GM19240 (cell line): ENCODE measurements around the gene TPD52L1.

ENCODE experiments used
- DNase-seq: peaks from one replicate; pipeline ENCODE4 v3.0.0; 2011; ENCODE audit warnings: low spot score; ENCODE audit not compliant: insufficient read length

Gene TPD52L1

DNA sequence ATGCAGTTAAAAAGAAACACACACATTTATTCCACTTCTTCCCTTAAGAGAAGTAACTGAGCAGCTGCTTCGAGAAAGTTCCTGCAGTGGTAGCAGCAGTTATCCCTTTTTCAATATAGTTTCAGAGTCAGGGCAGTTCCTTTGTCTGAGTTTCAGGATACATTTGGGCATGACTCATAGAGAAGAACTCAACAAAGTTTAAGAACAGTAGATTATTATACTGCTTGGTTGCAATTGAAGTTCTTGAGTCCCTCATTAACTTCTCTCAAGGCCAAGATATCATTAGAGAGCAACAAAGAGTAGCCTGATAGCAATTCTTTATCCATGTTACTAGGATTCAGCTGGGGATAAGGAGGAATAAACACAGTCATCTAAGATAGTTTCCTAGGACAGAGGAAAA lies 54.4 kb downstream of the TPD52L1 start:
- no peak for DNase-seq

DNA sequence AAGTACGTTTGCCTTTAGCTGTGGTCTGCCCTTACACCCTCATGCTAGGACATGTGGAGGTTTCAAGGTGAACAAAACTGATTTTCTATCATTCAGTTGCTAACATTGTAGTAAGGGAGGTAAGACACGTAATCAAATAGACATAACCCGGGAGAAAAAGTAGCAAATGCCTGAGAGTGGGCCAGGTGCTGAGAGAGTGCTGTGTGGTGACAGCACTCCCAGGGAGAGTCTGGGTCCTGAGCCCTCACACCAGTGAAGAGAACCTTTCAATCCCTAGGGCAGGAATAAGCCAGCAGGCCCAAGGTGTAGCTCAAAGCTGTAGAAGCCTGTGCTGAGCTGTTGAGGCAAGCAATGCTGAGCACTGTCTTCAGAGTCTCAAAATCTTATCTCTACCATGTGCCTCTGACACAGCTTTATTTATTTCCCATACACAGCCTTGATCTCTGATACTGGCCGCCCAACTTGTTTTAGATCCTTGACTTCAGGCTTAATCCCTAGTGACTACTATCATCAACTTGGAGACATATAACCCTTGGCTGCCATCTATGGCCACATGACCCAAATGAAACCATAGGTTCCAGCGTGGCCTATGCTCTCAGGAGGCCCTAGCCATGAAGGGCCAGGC lies 55.2 kb downstream of the TPD52L1 start:
- no peak for DNase-seq

DNA sequence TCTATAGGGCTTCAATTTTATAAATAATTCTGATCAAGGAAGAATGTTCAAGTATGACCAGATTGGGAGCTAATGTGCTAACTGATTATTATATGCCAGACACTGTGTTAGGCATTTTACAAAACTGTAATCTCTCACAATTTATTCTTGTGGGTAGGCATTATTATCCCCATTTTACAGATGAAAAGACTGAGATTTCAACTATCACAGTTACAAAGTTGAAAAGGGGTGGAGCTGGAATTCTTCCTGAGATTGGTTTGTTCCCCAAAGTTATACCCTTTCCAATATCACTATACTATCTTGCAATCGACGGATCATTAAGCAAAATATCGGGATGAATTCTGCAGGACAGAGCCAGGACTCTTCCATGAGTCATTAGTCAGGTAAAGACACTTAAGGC lies 57.1 kb downstream of the TPD52L1 start:
- DNase-seq = no peak

DNA sequence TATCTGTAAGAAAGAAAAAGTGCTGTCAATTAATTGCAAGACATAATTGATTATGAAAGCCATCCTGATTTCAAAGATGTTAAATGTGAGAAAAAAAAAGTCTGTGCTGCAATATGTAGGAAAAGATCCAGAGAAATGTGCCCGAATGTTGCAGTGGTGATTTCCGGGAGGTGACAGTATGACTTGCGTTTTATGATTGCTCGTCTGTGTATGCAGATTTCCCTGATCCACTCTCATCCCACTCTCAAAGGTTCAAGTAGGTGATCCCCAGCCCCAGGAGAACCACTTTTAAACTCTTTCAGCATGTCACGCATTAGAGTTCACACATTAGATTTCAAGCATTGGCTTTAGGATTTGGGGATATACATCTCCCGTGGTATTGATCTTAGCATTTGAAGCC lies 57.8 kb downstream of the TPD52L1 start:
- no peak for DNase-seq

DNA sequence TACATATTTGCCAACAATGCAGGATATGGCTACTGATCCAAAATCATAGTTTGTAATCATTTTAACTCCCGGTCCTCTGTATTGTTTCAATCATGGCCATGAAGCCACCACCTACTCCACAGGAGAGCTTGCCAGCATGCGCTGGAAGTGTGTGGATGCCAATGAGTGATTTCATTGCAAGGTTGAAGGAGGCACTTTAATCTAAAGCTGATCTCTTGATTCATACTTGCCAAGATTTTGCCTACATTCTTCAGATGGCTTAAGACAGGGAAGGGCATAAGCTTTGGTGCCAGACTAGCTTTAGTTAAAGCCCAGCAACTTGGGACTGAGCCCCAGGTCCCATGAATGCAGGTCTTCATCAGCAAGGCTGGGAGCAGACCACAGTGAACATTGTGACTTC lies 58.8 kb downstream of the TPD52L1 start:
- no peak for DNase-seq

DNA sequence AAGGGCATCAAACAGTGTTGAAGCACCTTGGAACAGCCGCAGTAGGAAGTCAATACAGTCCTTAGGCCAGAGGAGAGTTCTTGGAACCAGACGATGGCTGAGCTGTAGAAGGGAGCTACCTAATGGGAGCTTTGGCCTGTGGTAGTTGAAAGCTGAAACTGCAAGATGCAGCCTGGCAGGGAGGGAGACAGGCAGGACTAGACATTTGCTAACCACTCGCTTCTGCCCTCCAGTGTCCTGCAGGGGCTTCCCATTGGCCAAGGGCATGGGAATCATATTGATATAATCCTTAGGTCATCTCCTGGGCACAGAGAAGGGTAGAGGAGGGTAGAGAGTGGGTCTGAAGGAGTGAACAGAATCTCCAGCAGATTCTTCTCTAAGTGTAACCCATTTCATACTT lies 60.4 kb downstream of the TPD52L1 start:
- no peak for DNase-seq

DNA sequence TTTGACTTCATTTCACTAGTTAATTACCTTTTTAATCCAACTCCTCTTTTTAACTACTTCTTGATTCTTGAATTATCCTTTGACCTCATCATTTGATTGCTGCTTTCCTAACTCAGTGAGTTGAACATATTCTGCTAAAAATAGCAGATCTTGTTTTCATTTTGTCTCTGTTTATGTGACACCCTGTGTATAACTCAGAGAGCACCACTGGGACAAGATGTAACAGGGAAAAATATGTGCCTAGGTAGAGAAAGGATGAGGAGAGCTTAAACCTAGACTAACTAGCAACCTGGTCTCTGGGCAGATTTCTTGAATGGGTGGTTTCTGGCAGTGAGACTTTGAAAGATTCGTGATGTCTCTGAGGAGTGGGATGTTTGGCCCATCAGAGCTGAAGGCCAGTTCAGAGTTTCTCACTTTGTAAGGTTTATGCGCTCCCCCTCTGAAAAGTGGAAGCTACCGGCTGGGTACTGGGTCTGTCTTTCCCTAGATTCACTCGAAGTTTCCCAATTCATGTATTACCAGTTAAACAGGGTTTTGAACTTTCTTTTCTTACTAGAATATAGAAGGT lies 61.8 kb downstream of the TPD52L1 start:
- DNase-seq = no peak

DNA sequence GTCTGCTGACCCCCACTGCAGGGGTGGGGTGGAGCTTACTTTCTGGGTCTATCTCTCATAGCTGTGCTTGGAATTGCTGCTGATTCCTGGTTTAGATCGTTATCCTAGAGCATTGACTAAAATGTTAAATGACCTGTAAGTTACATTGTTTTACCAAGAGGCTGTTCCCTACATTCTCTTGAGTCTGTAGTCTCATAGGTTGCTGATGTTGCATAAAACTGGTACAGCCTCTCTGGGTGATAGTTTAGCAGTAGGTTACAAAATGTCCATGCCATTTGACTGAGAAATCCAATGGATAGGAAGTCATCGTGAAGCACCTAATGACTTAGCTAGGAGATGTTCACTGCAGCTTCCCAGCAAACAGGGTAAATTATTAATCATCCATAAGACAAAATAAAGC lies 62.4 kb downstream of the TPD52L1 start:
- no peak for DNase-seq

DNA sequence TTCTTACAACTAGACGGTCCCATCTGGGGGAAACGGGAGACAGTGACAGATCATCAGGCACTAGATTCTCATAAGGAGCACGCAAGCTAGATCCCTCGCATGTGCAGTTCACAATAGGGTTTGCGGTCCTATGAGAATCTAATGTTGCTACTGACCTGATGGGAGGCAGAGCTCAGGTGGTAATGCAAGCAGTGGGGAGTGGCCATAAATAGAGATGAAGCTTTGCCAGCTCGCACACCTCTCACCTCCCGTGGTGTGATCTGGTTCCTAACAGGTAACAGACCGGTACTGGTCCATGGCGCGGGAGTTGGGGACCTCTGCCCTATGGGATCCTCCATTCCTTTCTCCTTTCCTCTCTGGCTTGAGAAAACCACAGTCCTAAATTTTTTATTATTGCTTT lies 63.8 kb downstream of the TPD52L1 start:
- DNase-seq = no peak

DNA sequence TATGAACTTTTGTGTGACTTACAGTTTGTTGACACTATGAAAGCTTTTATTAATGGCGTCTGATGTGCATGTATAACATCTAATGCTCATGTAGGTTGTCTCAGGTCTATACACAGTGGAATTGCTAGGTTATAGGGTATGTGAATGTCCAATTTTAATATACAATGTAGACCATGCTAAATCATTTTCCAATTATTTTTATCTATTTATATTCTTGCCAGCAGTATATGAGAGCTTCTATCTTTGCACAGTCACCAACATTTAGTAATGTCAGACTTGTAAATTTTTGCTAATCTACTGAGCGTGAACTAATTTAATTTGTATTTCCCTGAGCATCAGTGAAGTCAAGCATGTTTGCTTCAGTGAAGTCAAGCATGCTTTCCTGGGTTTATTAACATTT lies 64.4 kb downstream of the TPD52L1 start:
- DNase-seq = no peak

DNA sequence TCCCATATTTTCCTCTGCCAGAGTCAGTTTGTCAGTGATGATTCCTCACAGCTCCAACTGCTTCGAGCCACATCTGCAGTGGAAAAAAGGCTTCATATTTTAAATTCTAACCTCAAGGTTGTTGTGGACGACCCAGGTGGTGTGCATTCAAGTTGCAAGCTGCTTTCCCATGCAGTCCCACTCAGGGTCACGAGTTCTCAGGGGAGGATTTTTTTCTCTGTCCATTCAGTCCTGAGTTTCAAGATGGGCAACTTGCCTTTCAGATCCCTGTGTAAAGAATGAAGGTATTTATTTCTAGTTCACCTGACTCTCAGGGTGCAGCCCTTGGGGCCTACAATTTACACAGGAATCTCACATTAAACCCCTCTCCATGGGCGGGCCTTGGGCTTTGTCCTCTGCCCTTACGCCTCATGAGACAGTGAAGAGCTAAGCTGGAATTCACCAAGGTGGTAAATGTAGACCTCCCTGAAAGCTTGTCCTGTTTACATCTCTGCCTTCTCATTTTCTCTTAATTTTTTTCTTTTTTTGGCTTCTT lies 65.9 kb downstream of the TPD52L1 start:
- DNase-seq = no peak

DNA sequence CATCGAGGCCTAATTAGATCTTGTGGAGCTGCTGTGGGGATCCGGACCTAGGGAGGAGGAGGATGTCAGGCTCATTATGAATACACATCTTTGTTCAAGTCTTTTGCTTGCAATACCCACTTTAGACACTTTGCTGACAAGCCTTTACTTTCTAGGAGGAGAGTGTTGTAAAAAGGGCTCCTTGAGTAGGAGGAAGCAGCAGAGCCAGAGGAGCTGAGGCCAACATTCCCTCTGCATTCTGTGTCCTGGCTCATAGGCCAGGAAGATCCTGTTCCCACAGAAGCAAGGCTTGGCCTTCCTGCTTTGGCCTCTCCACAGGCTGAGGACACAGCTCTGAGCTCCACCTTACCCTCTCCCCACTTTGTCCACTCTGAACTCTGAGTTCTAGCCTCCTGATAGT lies 67.1 kb downstream of the TPD52L1 start:
- DNase-seq = no peak

DNA sequence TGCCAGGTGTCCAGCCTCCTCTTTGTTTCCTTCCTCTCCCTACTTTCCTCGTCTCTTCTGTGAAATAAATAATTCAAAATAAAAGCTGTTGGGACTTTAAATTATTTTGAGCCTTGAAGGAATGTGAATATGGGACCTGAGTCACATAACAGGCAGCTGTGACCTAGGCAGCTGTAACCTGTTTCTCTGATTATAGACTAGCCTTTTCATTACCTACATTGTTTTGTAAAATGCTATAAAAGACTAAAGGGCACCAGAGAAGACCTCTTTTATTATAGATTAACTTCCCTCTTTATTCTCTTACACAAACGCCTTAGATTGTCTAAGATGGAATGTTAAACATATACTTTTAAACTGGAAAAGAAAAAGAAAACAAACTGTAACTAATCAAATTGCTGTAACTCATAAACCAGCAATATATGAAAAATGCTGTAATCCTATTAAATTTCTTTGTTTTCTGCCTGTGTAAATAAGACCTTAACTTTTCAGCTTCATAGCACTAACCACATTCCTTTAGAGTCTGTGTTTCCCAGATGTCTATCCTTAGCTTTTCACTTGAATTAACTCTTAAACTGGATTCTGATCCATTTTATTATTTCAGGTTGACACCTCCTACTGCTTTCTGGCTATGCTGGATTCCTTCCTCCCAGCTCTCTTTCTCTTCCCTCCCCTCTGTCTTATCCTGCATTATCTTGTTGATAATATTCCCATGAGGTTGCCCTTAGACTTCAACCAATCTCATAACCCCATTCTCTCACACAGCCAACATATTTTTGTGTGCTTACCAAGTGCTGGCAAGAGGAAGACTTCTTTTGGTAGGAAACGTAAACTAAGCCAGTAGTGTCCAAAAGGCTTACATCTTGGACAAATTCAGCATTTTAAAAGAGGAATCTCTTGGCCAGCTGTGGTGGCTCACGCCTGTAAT lies 69.2 kb downstream of the TPD52L1 start:
- no peak for DNase-seq

DNA sequence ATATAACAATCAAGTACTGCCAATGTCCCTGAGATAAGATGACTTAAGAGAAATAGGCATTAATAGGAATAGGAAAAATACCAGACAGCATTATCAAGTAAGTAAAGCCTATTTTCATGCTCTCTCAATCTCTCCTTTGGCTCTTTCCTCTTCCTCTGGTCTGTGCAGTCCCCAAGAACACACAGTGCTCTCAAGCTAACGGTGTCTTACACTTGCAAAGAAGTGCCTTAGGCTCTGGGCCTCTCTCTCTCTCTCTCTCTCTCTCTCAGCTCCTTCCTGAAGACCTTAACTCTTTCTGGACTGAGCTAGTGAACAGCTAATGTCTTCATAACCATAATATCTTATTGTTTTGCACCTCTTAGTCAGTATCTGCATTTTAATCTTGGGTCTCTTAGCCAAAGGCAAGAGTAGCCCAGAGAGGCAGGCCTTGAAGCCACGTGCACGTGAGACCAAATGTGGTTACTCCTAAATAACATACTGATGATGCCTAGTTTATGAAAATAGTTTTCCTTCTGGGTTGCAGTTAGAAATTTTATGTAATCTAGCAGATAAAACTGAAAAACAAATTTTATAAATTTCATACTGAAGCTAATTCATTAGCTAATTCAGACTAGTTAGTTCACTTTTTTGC lies 70.8 kb downstream of the TPD52L1 start:
- no peak for DNase-seq

DNA sequence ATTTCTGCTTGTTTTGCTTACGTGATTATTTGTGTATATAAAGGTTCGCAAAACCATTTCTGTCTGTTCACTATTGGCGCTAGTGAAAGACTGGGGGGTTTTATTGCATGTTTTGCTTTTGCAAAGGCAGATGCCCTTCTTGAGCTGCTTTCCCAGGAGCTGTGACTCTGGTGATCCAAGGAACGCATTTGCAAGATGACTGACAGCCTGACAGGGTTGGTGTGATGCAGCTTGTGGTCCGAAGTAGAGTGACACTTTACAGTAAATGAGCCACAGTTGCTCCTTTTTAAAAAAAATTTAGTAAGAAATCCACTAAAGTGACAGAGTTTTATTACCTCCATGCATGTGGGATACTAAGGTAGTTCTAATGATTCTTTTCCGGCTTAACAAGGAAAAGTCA lies 73.7 kb downstream of the TPD52L1 start:
- no peak for DNase-seq

DNA sequence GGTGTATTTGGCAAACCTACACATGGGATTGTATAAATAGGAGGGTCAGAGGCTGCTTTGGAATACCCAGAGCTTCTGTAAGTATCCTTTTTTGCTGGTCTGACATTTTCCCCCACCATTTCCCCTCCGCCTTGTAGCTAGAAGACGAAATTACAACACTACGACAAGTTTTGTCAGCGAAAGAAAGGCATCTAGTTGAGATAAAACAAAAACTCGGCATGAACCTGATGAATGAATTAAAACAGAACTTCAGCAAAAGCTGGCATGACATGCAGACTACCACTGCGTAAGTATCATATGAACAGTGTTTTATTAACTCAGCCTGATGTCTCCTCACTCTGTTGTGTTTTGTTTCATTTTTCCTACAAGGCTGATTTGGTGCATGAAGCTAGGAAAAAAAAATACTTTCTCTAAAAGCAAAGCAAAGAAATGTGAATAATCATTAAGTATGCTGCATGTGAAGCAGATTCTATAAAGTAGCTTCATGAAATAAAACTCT lies 75.5 kb downstream of the TPD52L1 start:
- DNase-seq = no peak

DNA sequence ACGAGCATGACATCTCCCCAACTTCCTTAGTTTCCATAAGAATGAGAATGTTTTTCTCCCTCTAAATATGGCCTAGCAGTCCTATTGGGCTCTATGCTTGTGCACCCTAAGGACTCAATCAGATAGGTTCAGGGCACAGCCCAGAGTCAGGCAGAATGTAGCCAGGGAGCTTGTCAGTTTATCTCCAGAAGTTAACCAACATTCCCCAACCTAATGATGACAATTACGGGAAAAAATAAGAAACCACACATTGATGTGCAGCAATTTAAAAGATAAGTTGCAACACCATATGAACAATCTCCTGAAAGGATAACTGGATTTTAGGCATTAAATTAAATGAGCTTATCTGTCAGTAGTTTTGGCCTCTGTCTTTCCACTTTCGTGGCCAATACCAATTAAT lies 77.1 kb downstream of the TPD52L1 start:
- no peak for DNase-seq

DNA sequence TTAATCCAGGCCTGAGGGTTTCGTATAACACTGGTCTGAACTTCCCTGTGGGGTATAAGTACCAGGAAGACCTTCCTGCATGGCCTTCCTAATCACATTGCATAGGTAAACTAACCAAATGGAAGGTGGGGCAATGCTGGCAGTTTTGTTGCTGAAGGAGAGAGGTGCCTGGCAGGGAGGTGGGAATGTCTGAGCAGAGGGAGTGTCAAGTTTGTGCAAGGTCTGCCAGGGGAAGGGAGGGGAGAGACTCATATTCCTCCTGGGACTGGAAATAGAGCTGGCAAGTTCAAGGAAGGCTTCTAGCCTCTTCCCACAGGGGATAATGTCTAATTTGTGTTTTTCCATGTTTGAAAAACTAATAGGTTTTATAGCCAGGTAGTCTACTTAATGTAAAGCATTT lies 77.6 kb downstream of the TPD52L1 start:
- DNase-seq = no peak

DNA sequence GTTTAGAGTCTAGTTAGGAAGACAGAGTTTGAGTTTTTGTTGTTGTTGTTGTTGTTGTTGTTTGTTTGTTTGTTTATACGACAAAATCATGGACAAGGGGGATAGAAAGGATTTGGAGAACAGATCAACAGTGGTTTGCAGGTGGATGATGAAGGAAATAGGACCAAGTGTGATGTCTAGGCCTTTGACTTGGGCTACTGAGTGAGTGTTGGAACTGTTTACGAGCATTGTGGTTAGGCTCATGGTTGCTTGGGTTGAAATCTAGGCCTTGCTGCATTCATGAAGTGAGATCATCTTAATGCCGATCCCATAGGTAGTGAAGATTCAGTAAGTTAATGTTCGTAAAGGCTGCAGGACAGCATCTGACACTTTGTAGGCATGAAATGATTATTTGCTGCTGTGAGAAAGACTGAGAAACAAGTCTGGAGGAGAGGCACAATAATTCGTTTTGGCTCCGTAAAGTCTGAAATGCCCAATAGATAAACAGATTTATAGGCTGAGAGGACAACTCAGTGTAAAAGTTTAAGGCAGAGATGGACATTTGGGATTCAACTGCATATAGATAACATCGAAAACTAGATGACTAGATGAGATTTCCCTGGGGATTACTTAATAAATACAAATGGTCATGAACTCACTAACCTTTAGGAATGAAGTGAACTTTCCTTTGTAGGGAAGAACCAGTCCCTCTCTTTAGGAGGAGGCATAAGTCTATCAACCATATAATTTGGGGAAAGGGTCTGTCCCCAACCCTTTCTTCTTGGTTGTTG lies 78.2 kb downstream of the TPD52L1 start:
- DNase-seq = no peak

DNA sequence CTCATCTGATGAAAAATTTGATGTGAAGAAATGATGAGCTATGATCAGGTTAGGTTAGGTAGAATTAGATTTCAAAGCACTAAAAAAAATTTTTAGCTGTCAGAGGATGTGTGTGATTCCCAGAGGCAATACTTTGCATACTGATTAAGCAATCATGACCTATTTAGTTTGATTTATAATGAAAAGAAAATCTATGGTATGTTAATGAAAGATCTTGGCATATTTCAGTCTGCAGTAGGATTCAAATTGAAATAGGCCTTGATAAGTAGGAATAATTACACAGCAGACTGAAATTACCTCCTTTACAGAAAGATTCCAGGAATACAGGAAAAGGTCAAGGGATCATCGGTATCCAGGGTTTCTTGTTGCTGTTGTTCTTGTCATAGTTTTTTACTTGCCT lies 78.9 kb downstream of the TPD52L1 start:
- DNase-seq = no peak

DNA sequence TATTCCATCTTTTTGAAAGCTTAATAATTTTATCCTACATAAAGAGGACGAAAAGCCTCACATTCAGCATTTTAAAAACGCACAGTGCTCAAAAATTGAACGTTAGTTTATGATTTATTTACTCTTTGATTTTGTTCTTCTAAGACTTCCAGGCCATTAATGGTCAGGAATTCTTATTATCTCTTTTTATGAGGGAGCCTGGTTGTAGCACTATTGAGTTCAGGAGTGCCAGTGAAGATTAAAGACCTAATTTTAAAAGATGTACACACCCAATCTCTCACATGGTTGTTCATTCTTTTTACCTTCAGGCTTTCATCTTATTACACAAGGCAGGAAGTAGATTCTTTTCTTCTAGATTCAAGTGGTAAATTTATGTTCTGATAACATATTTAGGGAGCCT lies 79.6 kb downstream of the TPD52L1 start:
- DNase-seq = no peak
